Measurements from ENCODE around the gene RIT2.

DNA sequence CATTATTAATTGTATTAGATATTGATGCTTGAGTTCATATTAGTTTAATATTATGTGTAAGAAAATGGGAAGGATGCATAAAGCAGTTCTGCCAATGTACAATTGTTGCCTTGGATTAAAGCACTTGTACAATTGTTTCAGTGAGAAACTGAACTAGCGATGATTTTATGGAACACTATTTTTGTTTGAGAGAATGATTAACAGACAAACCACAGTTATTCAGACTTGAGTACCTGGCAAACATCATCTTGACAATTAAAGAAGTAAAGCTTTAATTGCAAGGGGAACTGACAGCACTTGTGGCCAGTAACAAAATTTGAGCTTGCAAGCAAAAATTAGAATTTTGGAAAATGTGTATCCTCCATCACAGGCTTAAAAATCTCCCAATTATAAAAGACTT lies 214.3 kb downstream of the RIT2 start:
- no peak for TF ChIP-seq CTCF (IDR thresholded peaks at IDR 0.05; ENCODE audit: insufficient read depth, low read length, poor library complexity, severe bottlenecking)
- no peak for TF ChIP-seq EZH2phosphoT487 (conservative IDR thresholded peaks at IDR 0.05; ENCODE audit: low read length)
